ENCODE results near the gene GDF7.

The GDF7 gene

GRCh38 chr2:20663196-20664070, 3.5 kb upstream of the GDF7 start:
- no peak for DNase-seq

GRCh38 chr2:20664071-20664390, 2.9 kb upstream of the GDF7 start:
- no peak for DNase-seq

- no peak for DNase-seq
These were observed 2.3 kb upstream of the GDF7 start for GRCh38 chr2:20664431-20665242.

GRCh38 chr2:20665243-20666004, 1.5 kb upstream of the GDF7 start:
- no peak for DNase-seq

GRCh38 chr2:20666005-20666303, 990 bp upstream of the GDF7 start:
- no peak for DNase-seq

- no peak for DNase-seq
These were observed 197 bp downstream of the GDF7 start for GRCh38 chr2:20667151-20667530.

GRCh38 chr2:20667531-20668401, 822 bp downstream of the GDF7 start:
- no peak for DNase-seq

- DNase-seq: no peak
These were observed 1.5 kb downstream of the GDF7 start for GRCh38 chr2:20668451-20668850.

- DNase-seq: no peak
These were observed 2.0 kb downstream of the GDF7 start for GRCh38 chr2:20668871-20669475.

- DNase-seq: no peak
These were observed 2.8 kb downstream of the GDF7 start for GRCh38 chr2:20669562-20670314.

- no peak for DNase-seq
These were observed 3.5 kb downstream of the GDF7 start for GRCh38 chr2:20670315-20671035.

GRCh38 chr2:20671036-20671735, 4.2 kb downstream of the GDF7 start:
- no peak for DNase-seq

GRCh38 chr2:20671736-20672080, 4.8 kb downstream of the GDF7 start:
- DNase-seq: no peak

- no peak for DNase-seq
These were observed 5.4 kb downstream of the GDF7 start for GRCh38 chr2:20672201-20672951.

- no peak for DNase-seq
These were observed 6.9 kb downstream of the GDF7 start for GRCh38 chr2:20673686-20674308.

GRCh38 chr2:20674309-20674965, 7.5 kb downstream of the GDF7 start:
- DNase-seq: no peak

GRCh38 chr2:20674974-20675679, 8.2 kb downstream of the GDF7 start:
- no peak for DNase-seq

Measured in NCI-H2171 treated with DMSO at 0.1 percent for 48 hours (cell line).